Neural crest cell (in vitro differentiated cells): ENCODE data around the gene ZNF543. TPM values are rescaled to one million over a fixed set of nuclear protein-coding genes. Genes with fewer than 3 reads are reported as not detected.

ENCODE experiments used
- DNase-seq: peaks from one replicate; pipeline ENCODE4 v3.0.0; 2021; ENCODE audit warnings: low read depth, mixed read lengths, low spot score
- H3K27ac Mint-ChIP-seq: one replicate; pipeline ENCODE4 v1.8.0; 2021; ENCODE audit warnings: mild to moderate bottlenecking, mixed read lengths; ENCODE audit not compliant: unreplicated experiment
- H3K27me3 Mint-ChIP-seq: 2 replicates; pipeline ENCODE4 v1.8.0; 2021; ENCODE audit warnings: low read depth, mild to moderate bottlenecking, mixed read lengths
- H3K36me3 Mint-ChIP-seq: 2 replicates; pipeline ENCODE4 v1.8.0; 2021; ENCODE audit warnings: low read depth, mild to moderate bottlenecking, mixed read lengths
- H3K4me1 Mint-ChIP-seq: 2 replicates; pipeline ENCODE4 v1.8.0; 2021; ENCODE audit warnings: mixed read lengths
- H3K4me3 Mint-ChIP-seq: one replicate; pipeline ENCODE4 v1.8.0; 2021; ENCODE audit warnings: mild to moderate bottlenecking, mixed read lengths
- H3K9me3 Mint-ChIP-seq: 2 replicates; pipeline ENCODE4 v1.8.0; 2021; ENCODE audit warnings: mixed read lengths
- CTCF ChIP-seq: fragments of 200-600 bp; sonication (generic); conservative IDR thresholded peaks from 2 replicates; pipeline ENCODE4 v1.5.0; 2021; ENCODE audit warnings: antibody characterized with exemption, mild to moderate bottlenecking
- total RNA-seq: library from RNA; stranded (reverse); gene quantifications from 2 replicates; pipeline ENCODE4 v1.2.1, GENCODE V29; 2021

The ZNF543 gene
- total RNA-seq, 1 donor from 2014 or later: 10.1 TPM

GRCh38 chr19:57321116-57321515, 844 bp downstream of the ZNF543 start:
- Mint-ChIP-seq H3K36me3 (peaks cover 3% of the 10 kb centered on the region), H3K4me3 (peak overlapping the region; percentile 96), H3K27me3 (peaks cover 22% of the 10 kb centered on the region), H3K27ac (peak overlapping the region; percentile 98), H3K4me1 (peaks cover 29% of the 10 kb centered on the region), H3K9me3 (no peaks in the 10 kb centered on the region)
- no peak for DNase-seq
- TF ChIP-seq CTCF: no peak

- Mint-ChIP-seq H3K4me3 (peak overlapping the region; percentile 96), H3K27me3 (peaks cover 15% of the 10 kb centered on the region), H3K27ac (no peak overlapping the region), H3K4me1 (peaks cover 29% of the 10 kb centered on the region), H3K9me3 (no peaks in the 10 kb centered on the region), H3K36me3 (peaks cover 6% of the 10 kb centered on the region)
- DNase-seq: no peak
- no peak for TF ChIP-seq CTCF
Measured at GRCh38 chr19:57321751-57322150, 1.5 kb downstream of the ZNF543 start.

GRCh38 chr19:57324992-57325391, 4.7 kb downstream of the ZNF543 start:
- no peak for DNase-seq
- TF ChIP-seq CTCF: no peak
- peaks cover 24% of the 10 kb centered on the region for H3K4me1 Mint-ChIP-seq
- no peaks in the 10 kb centered on the region for H3K27me3 Mint-ChIP-seq
- H3K36me3 Mint-ChIP-seq: peaks cover 24% of the 10 kb centered on the region
- H3K27ac Mint-ChIP-seq: no peak overlapping the region
- no peak overlapping the region for H3K4me3 Mint-ChIP-seq
- no peaks in the 10 kb centered on the region for H3K9me3 Mint-ChIP-seq

GRCh38 chr19:57327993-57328392, 7.7 kb downstream of the ZNF543 start:
- no peak for DNase-seq
- Mint-ChIP-seq H3K36me3 (peaks cover 26% of the 10 kb centered on the region), H3K27me3 (no peaks in the 10 kb centered on the region), H3K4me3 (no peak overlapping the region), H3K27ac (no peak overlapping the region), H3K4me1 (no peaks in the 10 kb centered on the region), H3K9me3 (no peaks in the 10 kb centered on the region)
- no peak for TF ChIP-seq CTCF

GRCh38 chr19:57334191-57334590, 13.9 kb downstream of the ZNF543 start:
- peak overlapping the region; percentile 21 for H3K27ac Mint-ChIP-seq
- no peaks in the 10 kb centered on the region for H3K4me1 Mint-ChIP-seq
- peaks cover 3% of the 10 kb centered on the region for H3K27me3 Mint-ChIP-seq
- TF ChIP-seq CTCF: no peak
- no peak for DNase-seq
- peaks cover 3% of the 10 kb centered on the region for H3K36me3 Mint-ChIP-seq
- no peaks in the 10 kb centered on the region for H3K9me3 Mint-ChIP-seq
- H3K4me3 Mint-ChIP-seq: no peak overlapping the region

GRCh38 chr19:57338877-57339276, 18.6 kb downstream of the ZNF543 start:
- TF ChIP-seq CTCF: no peak
- DNase-seq: no peak
- Mint-ChIP-seq H3K4me1 (no peaks in the 10 kb centered on the region), H3K4me3 (no peak overlapping the region), H3K27me3 (peaks cover 44% of the 10 kb centered on the region), H3K36me3 (no peaks in the 10 kb centered on the region), H3K27ac (no peak overlapping the region), H3K9me3 (no peaks in the 10 kb centered on the region)
